Common myeloid progenitor, CD34-positive (primary cell): ENCODE measurements around the gene VNN1.

Source experiments
- CTCF ChIA-PET: fragments of 350-600 bp; sonication (Branson Sonifier 250); formaldehyde crosslinking; loops from one replicate; lab custom pipeline; 2021; ENCODE audit warnings: antibody characterized with exemption; lab: Charles Lee
- POLR2A ChIA-PET: fragments of 350-600 bp; sonication (Branson Sonifier 250); formaldehyde crosslinking; loops from one replicate; lab custom pipeline; 2021; ENCODE audit warnings: antibody characterized with exemption; lab: Charles Lee
- DNase-seq, 3 donors: peaks; one replicate each; pipeline versions ENCODE4 v3.0.0 to v3.0.0-alpha.2; 2013
- H3K27ac ChIP-seq, 2 experiments: 1 replicate in 1 of 2; 2 replicates in 1 of 2; pipeline ENCODE4 v1.7.0; 2013; ENCODE audit warnings: inconsistent platforms in 2 of 2, low read length in 2 of 2, mild to moderate bottlenecking in 2 of 2, low read depth in 1 of 2, moderate library complexity in 1 of 2; ENCODE audit not compliant: severe bottlenecking in 2 of 2, insufficient read depth in 1 of 2, poor library complexity in 1 of 2
- H3K27me3 ChIP-seq, 5 experiments: replicated peaks in 2 of 5; 1 replicate in 3 of 5; 2 replicates in 2 of 5; pipeline versions ENCODE4 v1.6.1 to v1.7.0; 2013; ENCODE audit warnings: low read length in 4 of 5, mild to moderate bottlenecking in 2 of 5, moderate library complexity in 2 of 5, inconsistent platforms in 1 of 5; ENCODE audit not compliant: insufficient read depth in 5 of 5, control insufficient read depth in 4 of 5
- H3K36me3 ChIP-seq, 4 experiments: 1 replicate in 2 of 4; 2 replicates in 2 of 4; pipeline versions ENCODE4 v1.6.1 to v1.7.0; 2013; ENCODE audit warnings: low read length in 3 of 4, control low read depth in 1 of 4, mild to moderate bottlenecking in 1 of 4; ENCODE audit not compliant: control insufficient read depth in 4 of 4, insufficient read depth in 4 of 4
- H3K4me1 ChIP-seq, 4 experiments: 1 replicate in 3 of 4; 2 replicates in 1 of 4; pipeline versions ENCODE4 v1.6.1 to v1.7.1; 2013; ENCODE audit warnings: low read length in 3 of 4, mild to moderate bottlenecking in 3 of 4, control low read depth in 1 of 4, inconsistent platforms in 1 of 4, moderate library complexity in 1 of 4; ENCODE audit not compliant: control insufficient read depth in 4 of 4, insufficient read depth in 4 of 4; ENCODE audit errors: control extremely low read depth in 1 of 4
- H3K4me3 ChIP-seq, 7 experiments: 1 replicate in 4 of 7; 2 replicates in 3 of 7; pipeline versions ENCODE4 v1.5.1 to v1.7.0; 2013; ENCODE audit warnings: mild to moderate bottlenecking in 7 of 7, low read length in 6 of 7, moderate library complexity in 6 of 7, inconsistent platforms in 2 of 7, low read depth in 2 of 7, control low read depth in 1 of 7; ENCODE audit not compliant: insufficient read depth in 4 of 7, control insufficient read depth in 1 of 7; ENCODE audit errors: extremely low read depth in 1 of 7
- H3K9me3 ChIP-seq, 5 experiments: 1 replicate in 4 of 5; 2 replicates in 1 of 5; pipeline versions ENCODE4 v1.6.1 to v1.7.1; 2013; ENCODE audit warnings: low read length in 4 of 5, mild to moderate bottlenecking in 2 of 5, inconsistent platforms in 1 of 5, low read depth in 1 of 5, moderate library complexity in 1 of 5; ENCODE audit not compliant: control insufficient read depth in 4 of 5, insufficient read depth in 2 of 5; ENCODE audit errors: control extremely low read depth in 1 of 5
- WGBS: methylation state at CpG from one replicate; pipeline ENCODE4 v1.1.5; 2013; ENCODE audit not compliant: insufficient coverage; 5-methylcytosine and 5-hydroxymethylcytosine counted together

VNN1 gene

GRCh38 chr6:132751306-132751705, 37.5 kb upstream of the VNN1 start:
- CTCF ChIA-PET: interaction anchor here (1.7 kb wide), 1 partner anchor 16 kb away, joined by 4 read pairs; no protein-coding TSS in a partner anchor
- DNase-seq: no peak
- no peaks in the 10 kb centered on the region for H3K9me3 ChIP-seq
- WGBS: no CpG with 5 or more reads among the region's 4 CpGs
- H3K27ac ChIP-seq: no peak overlapping the region
- no peaks in the 10 kb centered on the region for H3K27me3 ChIP-seq
- POLR2A ChIA-PET: no interaction called here
- H3K4me3 ChIP-seq: no peak overlapping the region
- peaks cover 0 to 3% (median 0%) of the 10 kb centered on the region in 4 experiments for H3K4me1 ChIP-seq
- peaks cover 0 to 2% (median 0%) of the 10 kb centered on the region in 4 experiments for H3K36me3 ChIP-seq

- ChIA-PET CTCF (interaction anchor here (1.7 to 1.8 kb wide), 2 partner anchors 13 to 17 kb away, joined by 4 read pairs; no protein-coding TSS in a partner anchor), POLR2A (interaction anchor here (0.7 kb wide), 1 partner anchor 66 kb away, joined by 3 read pairs; no protein-coding TSS in a partner anchor)
- H3K4me1 ChIP-seq: peaks cover 0 to 3% (median 0%) of the 10 kb centered on the region in 4 experiments
- H3K27me3 ChIP-seq: no peaks in the 10 kb centered on the region
- H3K36me3 ChIP-seq: peaks cover 0 to 2% (median 0%) of the 10 kb centered on the region in 4 experiments
- no peak overlapping the region for H3K4me3 ChIP-seq
- DNase-seq: no peak
- WGBS: 92% methylated on average over 4 of the region's 8 CpGs
- no peaks in the 10 kb centered on the region for H3K9me3 ChIP-seq
- H3K27ac ChIP-seq: no peak overlapping the region
Measured at GRCh38 chr6:132750455-132751248, 36.8 kb upstream of the VNN1 start.

GRCh38 chr6:132749111-132749510, 35.3 kb upstream of the VNN1 start:
- 68% methylated on average over 3 of the region's 4 CpGs for WGBS
- DNase-seq: peak in 1 of 3 donors; percentile 11
- Histone ChIP-seq H3K36me3 (peaks cover 0 to 2% (median 0%) of the 10 kb centered on the region in 4 experiments), H3K4me1 (peaks cover 0 to 3% (median 0%) of the 10 kb centered on the region in 4 experiments), H3K4me3 (no peak overlapping the region), H3K27ac (no peak overlapping the region), H3K27me3 (no peaks in the 10 kb centered on the region), H3K9me3 (no peaks in the 10 kb centered on the region)
- ChIA-PET POLR2A (no interaction called here), CTCF (interaction anchor here (0.7 to 1.8 kb wide), 6 partner anchors 9 to 64 kb away, joined by 3 to 5 read pairs (median 4); partner anchors contain the start of gene VNN2)

GRCh38 chr6:132748446-132748845, 34.6 kb upstream of the VNN1 start:
- Histone ChIP-seq H3K9me3 (no peaks in the 10 kb centered on the region), H3K27ac (no peak overlapping the region), H3K4me3 (no peak overlapping the region), H3K4me1 (peaks cover 0 to 3% (median 0%) of the 10 kb centered on the region in 4 experiments), H3K27me3 (no peaks in the 10 kb centered on the region), H3K36me3 (peaks cover 0 to 2% (median 0%) of the 10 kb centered on the region in 4 experiments)
- 100% methylated on average over 1 of the region's 1 CpG for WGBS
- ChIA-PET POLR2A (no interaction called here), CTCF (interaction anchor here (0.7 to 1.8 kb wide), 5 partner anchors 12 to 64 kb away, joined by 3 to 5 read pairs (median 4); no protein-coding TSS in a partner anchor)
- no peak for DNase-seq

- DNase-seq: no peak
- Histone ChIP-seq H3K9me3 (no peaks in the 10 kb centered on the region), H3K36me3 (peaks cover 0 to 2% (median 0%) of the 10 kb centered on the region in 4 experiments), H3K27me3 (no peaks in the 10 kb centered on the region), H3K27ac (no peak overlapping the region), H3K4me3 (no peak overlapping the region), H3K4me1 (peaks cover 0 to 4% (median 2%) of the 10 kb centered on the region in 4 experiments)
- no CpG with 5 or more reads among the region's 1 CpG for WGBS
- POLR2A ChIA-PET: no interaction called here
- CTCF ChIA-PET: no interaction called here
Measured at GRCh38 chr6:132746048-132746447, 32.2 kb upstream of the VNN1 start.

GRCh38 chr6:132742495-132742894, 28.6 kb upstream of the VNN1 start:
- no peaks in the 10 kb centered on the region for H3K36me3 ChIP-seq
- no peaks in the 10 kb centered on the region for H3K9me3 ChIP-seq
- no peak overlapping the region for H3K27ac ChIP-seq
- POLR2A ChIA-PET: no interaction called here
- H3K4me3 ChIP-seq: peak overlapping the region in 1 of 7 experiments; percentile 30
- 25% methylated on average over 1 of the region's 4 CpGs for WGBS
- peak in 2 of 3 donors; percentile 60 to 75 for DNase-seq
- peaks cover 0 to 4% (median 2%) of the 10 kb centered on the region in 4 experiments for H3K4me1 ChIP-seq
- H3K27me3 ChIP-seq: no peaks in the 10 kb centered on the region
- CTCF ChIA-PET: interaction anchor here (1.1 to 2.2 kb wide), 2 partner anchors 14 to 19 kb away, joined by 3 to 4 read pairs; no protein-coding TSS in a partner anchor

GRCh38 chr6:132741281-132741680, 27.4 kb upstream of the VNN1 start:
- no peak overlapping the region for H3K4me3 ChIP-seq
- POLR2A ChIA-PET: no interaction called here
- H3K27me3 ChIP-seq: no peaks in the 10 kb centered on the region
- H3K27ac ChIP-seq: no peak overlapping the region
- H3K9me3 ChIP-seq: no peaks in the 10 kb centered on the region
- no peaks in the 10 kb centered on the region for H3K36me3 ChIP-seq
- no peak for DNase-seq
- H3K4me1 ChIP-seq: peaks cover 0 to 9% (median 2%) of the 10 kb centered on the region in 4 experiments
- no CpG with 5 or more reads among the region's 1 CpG for WGBS
- CTCF ChIA-PET: no interaction called here
